Measurements from ENCODE around the gene SFT2D3. TPM values are rescaled to one million over a fixed set of nuclear protein-coding genes. Genes with fewer than 3 reads are reported as not detected.

The SFT2D3 gene
- total RNA-seq, 3 donors from 2014 or later (not counting 1 experiment from before 2014, with no cell fraction given) = 5.5 to 6.6 (median 6.4) TPM

- 48% methylated on average over 25 of the region's 25 CpGs for WGBS (ENCODE audit: insufficient coverage)
- intact Hi-C loops (cut with micrococcal nuclease) = no loop called here
- Mint-ChIP-seq H3K36me3 (no peaks in the 10 kb centered on the region), H3K27ac (no peak overlapping the region), H3K9me3 (no peaks in the 10 kb centered on the region), H3K4me1 (peaks cover 0 to 4% of the 10 kb centered on the region in 2 donors), H3K4me3 (no peak overlapping the region), H3K27me3 (ENCODE audit: low read depth in 2 of 2) (peaks cover 26 to 55% of the 10 kb centered on the region in 2 donors)
- Histone ChIP-seq H3K27me3 (ENCODE audit: control insufficient read depth, insufficient read depth, low read length) (peaks cover 7% of the 10 kb centered on the region), H3K27ac (ENCODE audit: low read length) (no peak overlapping the region), H3K4me3 (ENCODE audit: low read length) (no peak overlapping the region), H3K36me3 (ENCODE audit: control insufficient read depth, insufficient read depth, low read length) (no peaks in the 10 kb centered on the region), H3K9me3 (ENCODE audit: control insufficient read depth, insufficient read depth, low read length) (no peaks in the 10 kb centered on the region), H3K4me1 (ENCODE audit: control insufficient read depth, insufficient read depth, low read length) (peaks cover 4% of the 10 kb centered on the region)
- ATAC-seq (no peak), DNase-seq (no peak)
- no peak for TF ChIP-seq CTCF (IDR thresholded peaks at IDR 0.05)
Measured at GRCh38 chr2:127681288-127681804, 20.0 kb upstream of the SFT2D3 start.

- H3K9me3 ChIP-seq (ENCODE audit: control insufficient read depth, insufficient read depth, low read length) = no peaks in the 10 kb centered on the region
- intact Hi-C loops (cut with micrococcal nuclease) = no loop called here
- H3K4me1 Mint-ChIP-seq = peaks cover 0 to 4% of the 10 kb centered on the region in 2 donors
- peaks cover 4% of the 10 kb centered on the region for H3K4me1 ChIP-seq (ENCODE audit: control insufficient read depth, insufficient read depth, low read length)
- ATAC-seq = no peak
- no peak overlapping the region for H3K4me3 ChIP-seq (ENCODE audit: low read length)
- H3K27ac Mint-ChIP-seq = no peak overlapping the region
- no peak for DNase-seq
- no peaks in the 10 kb centered on the region for H3K36me3 ChIP-seq (ENCODE audit: control insufficient read depth, insufficient read depth, low read length)
- H3K9me3 Mint-ChIP-seq = no peaks in the 10 kb centered on the region
- H3K27me3 Mint-ChIP-seq (ENCODE audit: low read depth in 2 of 2) = peaks cover 25 to 55% of the 10 kb centered on the region in 2 donors
- H3K36me3 Mint-ChIP-seq = no peaks in the 10 kb centered on the region
- WGBS (ENCODE audit: insufficient coverage) = 92% methylated on average over 6 of the region's 6 CpGs
- no peak overlapping the region for H3K27ac ChIP-seq (ENCODE audit: low read length)
- peaks cover 2% of the 10 kb centered on the region for H3K27me3 ChIP-seq (ENCODE audit: control insufficient read depth, insufficient read depth, low read length)
- H3K4me3 Mint-ChIP-seq = no peak overlapping the region
- TF ChIP-seq CTCF (IDR thresholded peaks at IDR 0.05) = no peak
Measured at GRCh38 chr2:127681976-127682857, 19.1 kb upstream of the SFT2D3 start.

GRCh38 chr2:127683056-127683455 is 18.2 kb upstream of the SFT2D3 start:
- peaks cover 4% of the 10 kb centered on the region for H3K4me1 ChIP-seq (ENCODE audit: control insufficient read depth, insufficient read depth, low read length)
- no peaks in the 10 kb centered on the region for H3K9me3 Mint-ChIP-seq
- H3K27me3 ChIP-seq (ENCODE audit: control insufficient read depth, insufficient read depth, low read length) = no peaks in the 10 kb centered on the region
- H3K4me3 Mint-ChIP-seq = no peak overlapping the region
- ATAC-seq (no peak), DNase-seq (no peak)
- H3K36me3 ChIP-seq (ENCODE audit: control insufficient read depth, insufficient read depth, low read length) = no peaks in the 10 kb centered on the region
- intact Hi-C loops (cut with micrococcal nuclease) = no loop called here
- H3K27ac ChIP-seq (ENCODE audit: low read length) = no peak overlapping the region
- H3K4me1 Mint-ChIP-seq = peaks cover 0 to 4% of the 10 kb centered on the region in 2 donors
- no peaks in the 10 kb centered on the region for H3K36me3 Mint-ChIP-seq
- TF ChIP-seq CTCF (IDR thresholded peaks at IDR 0.05) = no peak
- H3K27ac Mint-ChIP-seq = no peak overlapping the region
- H3K9me3 ChIP-seq (ENCODE audit: control insufficient read depth, insufficient read depth, low read length) = no peaks in the 10 kb centered on the region
- H3K27me3 Mint-ChIP-seq (ENCODE audit: low read depth in 2 of 2) = peaks cover 20 to 47% of the 10 kb centered on the region in 2 donors
- no peak overlapping the region for H3K4me3 ChIP-seq (ENCODE audit: low read length)
